Measurements from ENCODE around the gene CRTC1.
"Not testable (repeated sequence)": the region's sequence is repeated elsewhere in the genome, so short reads cannot be mapped to it uniquely, and the experiment has no call there.

The CRTC1 gene

DNA sequence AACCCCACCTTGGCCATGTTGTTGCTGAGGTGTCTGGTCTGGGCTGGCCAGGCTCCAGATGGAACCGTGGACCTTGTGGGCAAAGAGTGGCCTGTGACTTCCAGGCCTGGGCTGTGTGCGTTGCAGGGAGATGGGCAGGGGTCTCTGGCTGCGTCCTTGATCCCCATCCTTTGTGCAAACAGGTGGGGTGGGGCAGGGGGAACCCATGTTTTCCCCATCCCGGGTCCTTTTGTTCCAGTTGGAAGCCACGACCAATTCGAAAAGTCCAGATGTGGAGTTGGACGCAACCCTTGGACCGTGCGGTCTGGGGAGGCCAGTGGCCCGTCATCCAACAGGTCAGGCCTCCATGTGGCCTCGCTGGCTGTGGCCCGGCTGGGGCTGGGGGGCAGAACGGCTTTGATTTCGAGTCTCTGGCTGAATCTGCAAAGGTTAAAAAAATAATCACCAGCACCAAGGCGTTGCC is 120.7 kb downstream of the CRTC1 start:
- DNase-seq (ENCODE audit: low spot score), result no peak

GRCh38 chr19:18804643-18805042 is 121.2 kb downstream of the CRTC1 start:
- no peak for DNase-seq (ENCODE audit: low spot score)

- DNase-seq (ENCODE audit: low spot score), result peak; percentile 78
Observed at GRCh38 chr19:18807861-18808331, 124.4 kb downstream of the CRTC1 start.

- no peak for DNase-seq (ENCODE audit: low spot score)
Observed at GRCh38 chr19:18809149-18809868, 125.8 kb downstream of the CRTC1 start.

GRCh38 chr19:18811638-18812037 is 128.2 kb downstream of the CRTC1 start:
- not testable (repeated sequence) for DNase-seq (ENCODE audit: low spot score)

- no peak for DNase-seq (ENCODE audit: low spot score)
Observed at GRCh38 chr19:18814063-18814462, 130.6 kb downstream of the CRTC1 start.

- DNase-seq (ENCODE audit: low spot score), result no peak
Observed at GRCh38 chr19:18815673-18816072, 132.2 kb downstream of the CRTC1 start.

- DNase-seq (ENCODE audit: low spot score), result not testable (repeated sequence)
Observed at GRCh38 chr19:18816645-18817044, 133.2 kb downstream of the CRTC1 start.

- DNase-seq (ENCODE audit: low spot score), result no peak
Observed at GRCh38 chr19:18817574-18817973, 134.1 kb downstream of the CRTC1 start.

GRCh38 chr19:18828786-18829185 is 145.3 kb downstream of the CRTC1 start:
- no peak for DNase-seq (ENCODE audit: low spot score)

GRCh38 chr19:18830488-18830887 is 147.0 kb downstream of the CRTC1 start:
- DNase-seq (ENCODE audit: low spot score), result no peak

DNA sequence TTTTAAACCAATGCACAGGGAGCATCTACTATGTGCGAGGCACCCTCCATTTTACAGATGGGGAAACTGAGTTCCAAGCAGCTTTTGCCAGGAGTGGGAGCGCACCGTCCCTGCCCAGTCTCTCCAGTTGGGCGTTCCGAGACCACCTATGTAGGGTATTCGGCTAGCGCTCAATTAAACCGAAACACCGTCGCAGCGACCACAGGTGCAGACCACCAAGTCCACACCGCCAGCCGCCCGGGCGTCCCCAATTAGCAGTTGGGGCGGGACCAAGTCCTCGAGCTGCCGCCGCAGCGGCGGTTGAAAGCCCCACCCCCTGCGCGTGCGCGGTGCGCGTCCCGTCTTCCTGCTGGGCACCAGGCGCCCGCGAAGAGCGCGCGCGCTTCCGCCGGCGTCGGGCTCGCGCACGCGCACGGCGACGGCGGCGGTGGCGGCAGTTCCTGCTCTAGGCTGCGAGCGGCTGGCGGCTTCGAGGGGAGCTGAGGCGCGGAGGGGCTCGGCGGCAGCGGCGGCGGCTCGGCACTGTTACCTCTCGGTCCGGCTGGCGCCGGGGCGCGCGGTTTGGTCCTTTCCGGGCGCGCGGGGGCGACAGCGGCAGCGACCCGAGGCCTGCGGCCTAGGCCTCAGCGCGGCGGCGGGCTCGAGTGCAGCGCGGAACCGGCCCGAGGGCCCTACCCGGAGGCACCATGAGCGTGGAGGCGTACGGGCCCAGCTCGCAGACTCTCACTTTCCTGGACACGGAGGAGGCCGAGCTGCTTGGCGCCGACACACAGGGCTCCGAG is 148.2 kb downstream of the CRTC1 start, which contains the start of gene UPF1:
TSS of gene UPF1 (plus strand) at position 436 of the 782 bp plus-strand sequence. CDS start at position 687, 251 bp downstream.
- peak; percentile 95 for DNase-seq (ENCODE audit: low spot score)
